HepG2 (cell line): Measurements from ENCODE around the gene KIF15. TPM values are rescaled to one million over a fixed set of nuclear protein-coding genes. Genes with fewer than 3 reads are reported as not detected.

ENCODE experiments used
- ATAC-seq: fragments of 200-7000 bp; cut with Tn5 transposase; 3 replicates; pipeline ENCODE4 v1.9.1; 2020; ENCODE audit warnings: mild to moderate bottlenecking, moderate library complexity
- BruUV-seq: library from RNA; stranded (reverse); fragments of 400-500 nt; replicated peaks from 2 replicates; lab custom pipeline; 2021; lab: Mats Ljungman, UMichigan
- CTCF ChIA-PET: fragments of 300-600 bp; formaldehyde crosslinking; extraction: SDS; loops from one replicate; lab custom pipeline; 2021; ENCODE audit warnings: low total read pairs, inconsistent platforms, low intra/inter-chr PET ratio; lab: Yijun Ruan, JAX
- POLR2A ChIA-PET: fragments of 350-600 bp; sonication (Branson Sonifier 250); formaldehyde crosslinking; loops from one replicate; lab custom pipeline; 2020; ENCODE audit warnings: antibody characterized with exemption, inconsistent platforms; lab: Yijun Ruan, JAX
- DNase-seq: peaks from one replicate; pipeline ENCODE4 v3.0.0-alpha.2; 2015; ENCODE audit warnings: low spot score
- FAIRE-seq: peaks from 3 replicates; lab custom pipeline; 2011; peaks lifted over from hg19 to GRCh38; lab: Jason Lieb, UNC
- H2AFZ ChIP-seq: one replicate; pipeline ENCODE4 v1.6.1; 2011; ENCODE audit warnings: low read length, inconsistent platforms
- H3K27ac ChIP-seq: fragments of 300-600 bp; 3 replicates; pipeline ENCODE4 v1.8.0; 2011; ENCODE audit warnings: mixed run types, mild to moderate bottlenecking, mixed read lengths, low read length, inconsistent platforms; ENCODE audit not compliant: insufficient read depth; ENCODE audit errors: extremely low read length
- H3K27me3 ChIP-seq, 2 experiments: fragments of 200-600 bp in 1 of 2; 2 replicates in 1 of 2; 3 replicates in 1 of 2; pipeline versions ENCODE4 v1.6.0 to v1.8.0; 2011; ENCODE audit warnings: low read length in 2 of 2, mild to moderate bottlenecking in 2 of 2, moderate library complexity in 2 of 2, inconsistent platforms in 1 of 2; ENCODE audit not compliant: insufficient read depth in 2 of 2, control insufficient read depth in 1 of 2
- H3K36me3 ChIP-seq, 2 experiments: fragments of 200-600 bp in 1 of 2; replicated peaks in 1 of 2; 2 replicates in 1 of 2; 3 replicates in 1 of 2; pipeline versions ENCODE4 v1.5.1 to v1.8.0; 2011; ENCODE audit warnings: low read length in 2 of 2, inconsistent platforms in 1 of 2; ENCODE audit not compliant: insufficient read depth in 2 of 2, control insufficient read depth in 1 of 2
- H3K4me1 ChIP-seq: 2 replicates; pipeline ENCODE4 v1.5.1; 2012; ENCODE audit warnings: low read length, inconsistent platforms; ENCODE audit not compliant: insufficient read depth
- H3K4me2 ChIP-seq: 2 replicates; pipeline ENCODE4 v1.6.0; 2011; ENCODE audit warnings: low read depth, low read length, inconsistent platforms
- H3K4me3 ChIP-seq, 3 experiments: fragments of 200-600 bp in 1 of 3; sonication (generic), shearing (Covaris generic) in 1 of 3; replicated peaks in 1 of 3; 2 replicates each; pipeline ENCODE4 v1.5.1; 2011 to 2016; ENCODE audit warnings: low read length in 3 of 3, inconsistent platforms in 2 of 3, low read depth in 2 of 3, mild to moderate bottlenecking in 2 of 3, control low read depth in 1 of 3, mixed read lengths in 1 of 3; ENCODE audit not compliant: insufficient read depth in 1 of 3
- H3K79me2 ChIP-seq: one replicate; pipeline ENCODE4 v1.6.1; 2011; ENCODE audit warnings: low read length, inconsistent platforms; ENCODE audit not compliant: insufficient read depth
- H3K9ac ChIP-seq: 2 replicates; pipeline ENCODE4 v1.6.0; 2011; ENCODE audit warnings: mild to moderate bottlenecking, low read depth, low read length, inconsistent platforms; ENCODE audit not compliant: insufficient read depth
- H3K9me3 ChIP-seq: 2 replicates; pipeline ENCODE4 v1.5.1; 2012; ENCODE audit warnings: mild to moderate bottlenecking, low read length
- H4K20me1 ChIP-seq: 2 replicates; pipeline ENCODE4 v1.6.0; 2011; ENCODE audit warnings: inconsistent platforms, mild to moderate bottlenecking, low read length, moderate library complexity; ENCODE audit not compliant: insufficient read depth
- ARID4A ChIP-seq: sonication (generic); formaldehyde crosslinking; IDR thresholded peaks from 2 replicates; pipeline ENCODE4 v1.5.0; 2020; ENCODE audit warnings: mild to moderate bottlenecking, missing genetic modification reagents, borderline replicate concordance
- ATF7-NPFF ChIP-seq: sonication (generic); formaldehyde crosslinking; IDR thresholded peaks from 2 replicates; pipeline ENCODE4 v1.8.1; 2023; ENCODE audit warnings: mild to moderate bottlenecking, low read depth, missing genetic modification reagents, moderate library complexity
- GPN1 ChIP-seq: sonication (generic); formaldehyde crosslinking; IDR thresholded peaks from 2 replicates; pipeline ENCODE4 v1.5.1; 2020; ENCODE audit warnings: missing genetic modification reagents, borderline replicate concordance
- GTF3A ChIP-seq: sonication (generic); formaldehyde crosslinking; conservative IDR thresholded peaks from 2 replicates; pipeline ENCODE4 v1.4.0; 2020; ENCODE audit warnings: mild to moderate bottlenecking, missing genetic modification reagents
- MAX ChIP-seq: IDR thresholded peaks from 2 replicates; pipeline ENCODE4 v1.6.1; 2012; ENCODE audit warnings: inconsistent platforms
- REPIN1 ChIP-seq: sonication (generic); formaldehyde crosslinking; IDR thresholded peaks from 2 replicates; pipeline ENCODE4 v1.8.0; 2022; ENCODE audit warnings: missing genetic modification reagents, low read depth, mild to moderate bottlenecking, borderline replicate concordance
- SKIL ChIP-seq: sonication (generic); formaldehyde crosslinking; IDR thresholded peaks from 2 replicates; pipeline ENCODE4 v1.8.0; 2022; ENCODE audit warnings: missing genetic modification reagents, mild to moderate bottlenecking, moderate library complexity, borderline replicate concordance
- ZNF280B ChIP-seq: sonication (generic); formaldehyde crosslinking; IDR thresholded peaks from 2 replicates; pipeline ENCODE4 v1.5.0; 2020; ENCODE audit warnings: missing genetic modification reagents, mild to moderate bottlenecking, borderline replicate concordance
- ZNF343 ChIP-seq: sonication (generic); formaldehyde crosslinking; IDR thresholded peaks from 2 replicates; pipeline ENCODE4 v1.4.0; 2020; ENCODE audit warnings: mild to moderate bottlenecking, missing genetic modification reagents
- ZNF850 ChIP-seq: sonication (generic); formaldehyde crosslinking; conservative IDR thresholded peaks from 2 replicates; pipeline ENCODE4 v1.9.0; 2021; ENCODE audit warnings: mild to moderate bottlenecking, missing genetic modification reagents
- WGBS: methylation state at CpG from one replicate; pipeline ENCODE4 v1.1.6; 2017; ENCODE audit warnings: low lambda C conversion rate; 5-methylcytosine and 5-hydroxymethylcytosine counted together
- in situ Hi-C: cut with HindIII; loops from 2 replicates; pipeline ENCODE4 v1.10.0; 2017; ENCODE audit warnings: low pct_unique_long_range_greater_than_20kb; ENCODE audit not compliant: extremely low pct_ligation_motif_present
- intact Hi-C: fragments of 100-400 bp; cut with micrococcal nuclease; formaldehyde crosslinking; loops from one replicate; pipeline ENCODE4 v1.10.0; 2022; ENCODE audit not compliant: unreplicated experiment
- polyA plus RNA-seq, 8 experiments: library from polyadenylated mRNA; depleted of rRNA in 3 of 8; stranded (reverse) in 7 of 8; unstranded in 1 of 8; fragments of >200 nt; fragmentation: Illumina TruSeq in 4 of 8; extraction: Trizol in 4 of 8; gene quantifications; 2 replicates each; pipeline versions ENCODE4 v1.2.1 to v1.2.3, GENCODE V29; 2011 to 2016; ENCODE audit warnings: low read depth in 4 of 8, missing spikeins in 1 of 8, mixed read lengths in 1 of 8; ENCODE audit not compliant: insufficient read depth in 1 of 8
- total RNA-seq, 5 experiments: library from RNA; depleted of rRNA; stranded (reverse); fragments of >200 nt; fragmentation: Illumina TruSeq; extraction: Trizol; gene quantifications; 2 replicates each; pipeline ENCODE4 v1.2.3, GENCODE V29; 2016; ENCODE audit warnings: low read depth in 1 of 5
- TF ChIP-seq, protein P1 (sequence below): sonication (generic); formaldehyde crosslinking; IDR thresholded peaks from 2 replicates; pipeline ENCODE4 v1.4.0; 2020; ENCODE audit warnings: missing genetic modification reagents, borderline replicate concordance

Gene KIF15
- total and polyA plus RNA-seq, 2 of the 13 experiments (the other 11 are each of a cell fraction or from before 2014, with no cell fraction given), result 4.8 to 33.8 TPM

- H4K20me1 ChIP-seq, result no peaks in the 10 kb centered on the region
- no peaks in the 10 kb centered on the region for H3K36me3 ChIP-seq
- H3K27me3 ChIP-seq, result no peaks in the 10 kb centered on the region
- no peak overlapping the region for H3K9ac ChIP-seq
- H3K27ac ChIP-seq, result no peak overlapping the region
- no TSS peak for BruUV-seq
- no peaks in the 10 kb centered on the region for H3K79me2 ChIP-seq
- DNase-seq, result no peak
- H3K4me1 ChIP-seq, result no peaks in the 10 kb centered on the region
- H2AFZ ChIP-seq, result no peak overlapping the region
- in situ Hi-C loops, result no loop called here
- ChIA-PET CTCF (no interaction called here), POLR2A (no interaction called here)
- H3K4me3 ChIP-seq, result no peak overlapping the region
- ATAC-seq, result no peak
- no peak for FAIRE-seq
- peaks cover 73% of the 10 kb centered on the region for H3K9me3 ChIP-seq
- WGBS, result 94% methylated on average over 1 of the region's 1 CpG
- H3K4me2 ChIP-seq, result no peak overlapping the region
- intact Hi-C loops, result no loop called here
- no peak for TF ChIP-seq ATF7-NPFF (CRISPR knock-in tag)
- TF ChIP-seq REPIN1 (CRISPR knock-in tag), result no peak
- TF ChIP-seq GTF3A (CRISPR knock-in tag), result no peak
- TF ChIP-seq, protein P1, sequence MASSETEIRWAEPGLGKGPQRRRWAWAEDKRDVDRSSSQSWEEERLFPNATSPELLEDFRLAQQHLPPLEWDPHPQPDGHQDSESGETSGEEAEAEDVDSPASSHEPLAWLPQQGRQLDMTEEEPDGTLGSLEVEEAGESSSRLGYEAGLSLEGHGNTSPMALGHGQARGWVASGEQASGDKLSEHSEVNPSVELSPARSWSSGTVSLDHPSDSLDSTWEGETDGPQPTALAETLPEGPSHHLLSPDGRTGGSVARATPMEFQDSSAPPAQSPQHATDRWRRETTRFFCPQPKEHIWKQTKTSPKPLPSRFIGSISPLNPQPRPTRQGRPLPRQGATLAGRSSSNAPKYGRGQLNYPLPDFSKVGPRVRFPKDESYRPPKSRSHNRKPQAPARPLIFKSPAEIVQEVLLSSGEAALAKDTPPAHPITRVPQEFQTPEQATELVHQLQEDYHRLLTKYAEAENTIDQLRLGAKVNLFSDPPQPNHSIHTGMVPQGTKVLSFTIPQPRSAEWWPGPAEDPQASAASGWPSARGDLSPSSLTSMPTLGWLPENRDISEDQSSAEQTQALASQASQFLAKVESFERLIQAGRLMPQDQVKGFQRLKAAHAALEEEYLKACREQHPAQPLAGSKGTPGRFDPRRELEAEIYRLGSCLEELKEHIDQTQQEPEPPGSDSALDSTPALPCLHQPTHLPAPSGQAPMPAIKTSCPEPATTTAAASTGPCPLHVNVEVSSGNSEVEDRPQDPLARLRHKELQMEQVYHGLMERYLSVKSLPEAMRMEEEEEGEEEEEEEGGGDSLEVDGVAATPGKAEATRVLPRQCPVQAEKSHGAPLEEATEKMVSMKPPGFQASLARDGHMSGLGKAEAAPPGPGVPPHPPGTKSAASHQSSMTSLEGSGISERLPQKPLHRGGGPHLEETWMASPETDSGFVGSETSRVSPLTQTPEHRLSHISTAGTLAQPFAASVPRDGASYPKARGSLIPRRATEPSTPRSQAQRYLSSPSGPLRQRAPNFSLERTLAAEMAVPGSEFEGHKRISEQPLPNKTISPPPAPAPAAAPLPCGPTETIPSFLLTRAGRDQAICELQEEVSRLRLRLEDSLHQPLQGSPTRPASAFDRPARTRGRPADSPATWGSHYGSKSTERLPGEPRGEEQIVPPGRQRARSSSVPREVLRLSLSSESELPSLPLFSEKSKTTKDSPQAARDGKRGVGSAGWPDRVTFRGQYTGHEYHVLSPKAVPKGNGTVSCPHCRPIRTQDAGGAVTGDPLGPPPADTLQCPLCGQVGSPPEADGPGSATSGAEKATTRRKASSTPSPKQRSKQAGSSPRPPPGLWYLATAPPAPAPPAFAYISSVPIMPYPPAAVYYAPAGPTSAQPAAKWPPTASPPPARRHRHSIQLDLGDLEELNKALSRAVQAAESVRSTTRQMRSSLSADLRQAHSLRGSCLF (CRISPR knock-in tag), result no peak
- TF ChIP-seq ZNF850 (CRISPR knock-in tag), result no peak
- no peak for TF ChIP-seq GPN1 (CRISPR knock-in tag)
- no peak for TF ChIP-seq ARID4A (CRISPR knock-in tag)
- no peak for TF ChIP-seq SKIL (CRISPR knock-in tag)
- TF ChIP-seq ZNF280B (CRISPR knock-in tag), result no peak
- no peak for TF ChIP-seq MAX
- TF ChIP-seq ZNF343, result no peak
These were observed 39.5 kb upstream of the KIF15 start for GRCh38 chr3:44722103-44722401.
